Measurements from ENCODE around the gene LRRC36.

LRRC36 gene

DNA sequence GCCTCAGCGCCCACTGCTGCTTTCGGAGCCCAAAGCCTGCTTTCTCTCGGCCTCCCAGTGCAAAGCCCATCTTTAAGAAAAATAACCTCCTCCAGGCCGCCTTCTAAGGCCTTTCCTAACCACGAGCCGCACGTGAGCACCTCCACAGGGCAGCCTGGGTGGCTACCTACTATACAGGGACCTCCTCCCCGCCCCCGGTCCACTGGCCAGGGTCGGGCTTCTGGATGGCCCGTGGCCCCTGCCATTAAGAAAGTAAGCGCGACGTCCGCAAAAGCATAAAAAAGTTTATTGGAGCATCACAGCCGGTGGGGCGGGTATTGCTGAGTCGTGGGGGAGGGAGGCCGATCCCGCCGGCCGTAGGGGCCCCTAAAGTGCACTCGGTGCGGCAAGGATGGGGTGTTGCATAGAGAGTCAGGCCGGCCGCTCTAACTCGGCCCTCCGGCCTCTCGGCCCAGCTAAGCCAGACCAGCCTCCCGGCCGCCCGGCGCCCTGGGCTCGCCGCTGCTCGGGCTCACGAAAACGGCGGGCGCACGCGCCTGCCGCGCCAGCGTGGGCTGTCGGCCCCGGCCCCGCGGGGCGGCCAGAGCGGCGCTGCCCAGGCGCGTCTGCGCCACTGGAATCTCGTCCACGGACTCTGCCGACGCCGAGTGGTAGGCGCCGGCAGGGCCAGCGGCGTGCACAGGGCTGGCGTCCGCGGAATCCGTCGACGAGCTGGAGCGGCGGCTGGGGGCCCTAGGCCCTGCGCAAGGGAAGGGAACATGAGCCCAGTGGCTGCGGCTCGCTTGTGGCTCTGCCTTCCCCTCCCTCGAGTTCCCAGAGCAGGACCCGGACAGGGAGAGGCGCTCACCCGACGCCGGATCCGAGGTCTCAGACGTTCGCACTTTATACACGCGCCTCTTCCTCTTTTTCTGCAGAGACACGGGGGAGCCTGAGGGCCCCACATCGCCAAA, 67.8 kb downstream of the LRRC36 start:
- H3K4me3 ChIP-seq (ENCODE audit: low read depth, low read length): no peak overlapping the region
- DNase-seq (ENCODE audit: low read depth): no peak
- TF ChIP-seq, protein P1, sequence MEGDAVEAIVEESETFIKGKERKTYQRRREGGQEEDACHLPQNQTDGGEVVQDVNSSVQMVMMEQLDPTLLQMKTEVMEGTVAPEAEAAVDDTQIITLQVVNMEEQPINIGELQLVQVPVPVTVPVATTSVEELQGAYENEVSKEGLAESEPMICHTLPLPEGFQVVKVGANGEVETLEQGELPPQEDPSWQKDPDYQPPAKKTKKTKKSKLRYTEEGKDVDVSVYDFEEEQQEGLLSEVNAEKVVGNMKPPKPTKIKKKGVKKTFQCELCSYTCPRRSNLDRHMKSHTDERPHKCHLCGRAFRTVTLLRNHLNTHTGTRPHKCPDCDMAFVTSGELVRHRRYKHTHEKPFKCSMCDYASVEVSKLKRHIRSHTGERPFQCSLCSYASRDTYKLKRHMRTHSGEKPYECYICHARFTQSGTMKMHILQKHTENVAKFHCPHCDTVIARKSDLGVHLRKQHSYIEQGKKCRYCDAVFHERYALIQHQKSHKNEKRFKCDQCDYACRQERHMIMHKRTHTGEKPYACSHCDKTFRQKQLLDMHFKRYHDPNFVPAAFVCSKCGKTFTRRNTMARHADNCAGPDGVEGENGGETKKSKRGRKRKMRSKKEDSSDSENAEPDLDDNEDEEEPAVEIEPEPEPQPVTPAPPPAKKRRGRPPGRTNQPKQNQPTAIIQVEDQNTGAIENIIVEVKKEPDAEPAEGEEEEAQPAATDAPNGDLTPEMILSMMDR (IDR thresholded peaks at IDR 0.05; ENCODE audit: low read depth, low read length, missing control alignments): no peak

DNA sequence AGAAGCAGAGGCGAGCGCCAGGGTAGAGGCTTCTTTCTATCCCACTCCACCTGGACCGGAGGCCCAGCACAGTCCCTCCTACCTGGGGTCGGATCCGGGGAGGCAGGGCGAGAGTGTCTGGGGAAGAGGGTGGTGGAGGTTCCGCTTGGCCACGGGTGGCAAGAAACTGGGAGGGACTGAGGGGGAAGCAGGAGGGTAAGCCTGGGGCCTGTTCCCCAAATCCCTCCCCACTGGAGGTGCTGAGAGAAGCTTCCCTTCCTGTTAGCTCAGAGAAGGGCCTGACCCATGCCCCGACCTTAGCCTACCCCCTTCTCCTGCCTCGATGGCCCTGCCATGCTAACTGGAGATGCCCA, 68.5 kb downstream of the LRRC36 start:
- DNase-seq (ENCODE audit: low read depth): no peak
- H3K4me3 ChIP-seq (ENCODE audit: low read depth, low read length): no peak overlapping the region
- TF ChIP-seq, protein P1 (IDR thresholded peaks at IDR 0.05; ENCODE audit: low read depth, low read length, missing control alignments): no peak

DNA sequence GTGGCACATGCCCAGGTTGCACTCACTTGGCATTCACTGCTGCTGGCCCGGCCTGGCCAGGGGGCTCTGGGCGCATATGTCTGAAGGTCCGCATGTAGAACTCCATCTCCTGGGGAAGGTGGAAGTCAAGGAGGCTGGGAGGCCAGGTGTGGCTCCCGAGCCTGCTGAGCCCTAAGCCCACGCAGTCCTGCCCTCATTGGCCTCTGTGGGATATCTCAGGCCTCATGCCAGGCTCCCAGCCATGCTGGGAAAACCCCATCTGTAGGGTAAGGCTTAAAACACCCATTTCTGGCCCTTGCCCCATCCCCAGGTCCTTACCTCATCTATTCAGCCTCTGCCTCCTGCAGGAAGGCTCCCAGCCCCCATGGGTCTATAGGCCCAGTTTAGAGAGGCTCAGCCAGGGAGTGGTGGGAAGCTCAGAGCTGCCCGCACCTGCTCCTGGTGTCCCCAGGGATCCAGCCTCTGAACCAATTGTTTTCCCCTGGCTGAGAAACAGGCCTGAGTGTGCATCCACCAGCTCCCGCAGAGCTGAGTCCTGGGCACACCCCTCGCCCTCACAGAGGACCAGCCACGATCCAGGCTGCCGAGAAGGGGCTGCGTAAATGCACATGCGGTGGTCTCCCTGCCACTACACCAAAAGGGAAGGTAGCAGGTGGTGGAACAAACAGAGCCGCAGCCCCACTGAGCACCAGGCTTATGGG, 69.0 kb downstream of the LRRC36 start:
- TF ChIP-seq, protein P1 (IDR thresholded peaks at IDR 0.05; ENCODE audit: low read depth, low read length, missing control alignments): no peak
- no peak for DNase-seq (ENCODE audit: low read depth)
- no peak overlapping the region for H3K4me3 ChIP-seq (ENCODE audit: low read depth, low read length)

DNA sequence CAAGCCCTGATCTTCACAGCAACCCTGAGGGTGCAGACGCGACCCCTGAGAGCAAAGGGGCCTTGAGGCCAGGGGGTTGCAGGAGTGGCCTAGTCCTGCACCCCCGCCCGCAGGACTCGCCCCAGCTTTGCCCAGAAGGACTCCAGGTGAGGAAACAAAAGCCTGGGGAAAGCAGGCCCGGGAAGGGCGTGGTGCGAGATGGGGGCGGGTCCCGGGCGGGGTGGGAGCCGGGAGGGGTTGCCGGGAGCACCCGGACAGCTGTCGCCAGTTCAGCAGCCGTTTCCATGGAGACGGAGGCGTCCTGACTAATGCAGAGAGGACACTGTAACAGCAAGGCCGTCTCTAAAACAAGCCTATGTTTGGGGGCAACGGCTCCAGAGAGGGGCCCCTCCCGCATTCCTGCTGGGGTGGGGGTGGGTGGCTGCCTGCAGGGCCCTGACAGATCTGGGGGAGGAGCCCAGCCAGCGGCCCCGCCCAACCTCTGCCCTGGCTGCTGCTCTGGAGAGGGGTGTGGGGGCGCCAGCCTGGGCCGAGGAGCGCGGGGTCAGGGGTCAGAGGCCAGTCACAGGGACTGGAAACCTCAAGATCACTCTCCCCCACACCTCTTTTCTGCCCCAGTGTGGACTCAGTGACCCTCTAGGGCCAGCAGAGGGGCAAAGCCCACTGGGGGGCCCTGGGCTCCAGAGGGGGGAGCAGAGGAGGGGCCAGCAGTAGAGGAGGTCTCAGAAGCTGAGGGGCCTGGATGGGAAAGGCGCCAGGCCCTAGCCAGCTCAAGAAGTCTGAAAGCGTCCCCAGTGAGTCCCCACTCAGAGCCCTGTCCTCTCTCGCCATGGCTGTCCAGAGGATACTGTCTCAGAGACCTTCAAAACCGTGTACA, 69.8 kb downstream of the LRRC36 start:
- TF ChIP-seq, protein P1 (IDR thresholded peaks at IDR 0.05; ENCODE audit: low read depth, low read length, missing control alignments): no peak
- no peak for DNase-seq (ENCODE audit: low read depth)
- H3K4me3 ChIP-seq (ENCODE audit: low read depth, low read length): no peak overlapping the region

GRCh38 chr16:67397036-67397801, 70.6 kb downstream of the LRRC36 start:
- no peak for DNase-seq (ENCODE audit: low read depth)
- no peak overlapping the region for H3K4me3 ChIP-seq (ENCODE audit: low read depth, low read length)
- TF ChIP-seq, protein P1 (IDR thresholded peaks at IDR 0.05; ENCODE audit: low read depth, low read length, missing control alignments): no peak
